GM10266 (cell line): Measurements from ENCODE around the gene ZSWIM6.

Experiments used
- DNase-seq: peaks from one replicate; pipeline ENCODE4 v3.0.0; 2012; ENCODE audit errors: extremely low spot score
- TF ChIP-seq, protein P1 (sequence below): IDR thresholded peaks from 2 replicates; pipeline ENCODE4 v1.5.1; 2012; ENCODE audit warnings: mild to moderate bottlenecking, low read depth; ENCODE audit not compliant: control insufficient read depth, insufficient read depth; ENCODE audit errors: missing control alignments

The ZSWIM6 gene

GRCh38 chr5:61563401-61563800 is 231.3 kb downstream of the ZSWIM6 start:
- no peak for DNase-seq
- TF ChIP-seq, protein P1, sequence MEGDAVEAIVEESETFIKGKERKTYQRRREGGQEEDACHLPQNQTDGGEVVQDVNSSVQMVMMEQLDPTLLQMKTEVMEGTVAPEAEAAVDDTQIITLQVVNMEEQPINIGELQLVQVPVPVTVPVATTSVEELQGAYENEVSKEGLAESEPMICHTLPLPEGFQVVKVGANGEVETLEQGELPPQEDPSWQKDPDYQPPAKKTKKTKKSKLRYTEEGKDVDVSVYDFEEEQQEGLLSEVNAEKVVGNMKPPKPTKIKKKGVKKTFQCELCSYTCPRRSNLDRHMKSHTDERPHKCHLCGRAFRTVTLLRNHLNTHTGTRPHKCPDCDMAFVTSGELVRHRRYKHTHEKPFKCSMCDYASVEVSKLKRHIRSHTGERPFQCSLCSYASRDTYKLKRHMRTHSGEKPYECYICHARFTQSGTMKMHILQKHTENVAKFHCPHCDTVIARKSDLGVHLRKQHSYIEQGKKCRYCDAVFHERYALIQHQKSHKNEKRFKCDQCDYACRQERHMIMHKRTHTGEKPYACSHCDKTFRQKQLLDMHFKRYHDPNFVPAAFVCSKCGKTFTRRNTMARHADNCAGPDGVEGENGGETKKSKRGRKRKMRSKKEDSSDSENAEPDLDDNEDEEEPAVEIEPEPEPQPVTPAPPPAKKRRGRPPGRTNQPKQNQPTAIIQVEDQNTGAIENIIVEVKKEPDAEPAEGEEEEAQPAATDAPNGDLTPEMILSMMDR = no peak

DNA sequence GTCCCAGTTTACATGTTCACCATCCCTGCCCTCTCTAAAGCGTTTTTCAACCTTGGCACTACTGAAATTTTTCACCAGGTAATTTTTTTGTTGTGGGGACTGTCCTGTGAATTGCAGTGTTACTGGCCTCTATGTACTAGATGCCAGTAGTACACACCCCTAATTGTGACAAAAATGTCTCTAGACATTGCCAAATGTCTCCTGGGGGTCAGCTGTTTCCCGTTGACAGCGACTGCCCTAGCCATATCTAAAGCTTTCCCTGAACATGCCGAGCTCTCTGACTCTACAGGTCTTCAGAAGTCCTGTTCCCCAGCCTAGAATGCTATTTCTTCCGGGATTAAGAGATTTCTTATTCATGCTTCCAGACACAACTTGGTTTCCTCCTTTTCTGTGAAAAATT is 235.3 kb downstream of the ZSWIM6 start:
- TF ChIP-seq, protein P1 = no peak
- DNase-seq = no peak

- TF ChIP-seq, protein P1 = no peak
- no peak for DNase-seq
Observed at GRCh38 chr5:61569353-61569752, 237.3 kb downstream of the ZSWIM6 start.

DNA sequence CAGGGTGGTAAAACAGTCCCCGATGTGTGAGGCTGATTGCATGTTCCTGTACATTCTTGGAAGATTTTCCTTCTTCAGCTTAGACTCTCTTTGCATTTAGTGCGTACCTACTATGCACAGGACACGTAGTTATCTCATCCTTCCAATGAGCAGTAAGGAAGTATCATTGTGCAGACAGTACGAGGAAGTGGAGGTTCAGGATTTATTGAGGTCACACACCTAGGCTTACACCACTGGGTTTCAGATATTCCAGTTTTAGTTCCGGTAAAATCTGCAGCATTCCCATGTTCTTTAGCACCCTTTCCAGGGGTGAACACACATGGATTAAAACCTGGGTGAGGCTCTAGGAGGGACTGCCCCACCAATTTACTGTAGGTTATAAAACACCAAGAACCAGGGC is 238.7 kb downstream of the ZSWIM6 start:
- TF ChIP-seq, protein P1 = no peak
- no peak for DNase-seq

DNA sequence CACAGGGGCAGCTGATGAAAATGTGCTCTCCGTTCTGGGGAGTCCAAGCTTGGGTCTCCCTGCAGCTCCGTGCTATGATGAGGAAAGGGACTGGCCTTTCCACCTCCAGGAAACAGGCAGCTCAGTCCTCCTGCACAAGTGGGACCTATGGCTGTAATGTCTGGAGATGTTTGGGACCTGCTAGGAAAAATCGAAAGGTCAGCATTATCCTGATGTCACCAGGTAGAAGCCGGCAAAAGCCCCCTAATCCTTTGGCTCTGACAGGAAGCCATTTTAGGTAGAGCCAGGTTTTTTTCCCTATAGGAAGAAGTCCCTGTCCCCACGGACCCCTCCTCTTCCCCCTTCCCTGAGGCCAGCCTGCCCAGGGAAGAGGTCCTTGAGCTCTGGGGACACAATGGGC is 240.9 kb downstream of the ZSWIM6 start:
- DNase-seq = no peak
- TF ChIP-seq, protein P1 = no peak

- DNase-seq = no peak
- TF ChIP-seq, protein P1 = no peak
Observed at GRCh38 chr5:61575103-61575502, 243.0 kb downstream of the ZSWIM6 start.

- no peak for DNase-seq
- TF ChIP-seq, protein P1 = no peak
Observed at GRCh38 chr5:61575581-61575980, 243.5 kb downstream of the ZSWIM6 start.

DNA sequence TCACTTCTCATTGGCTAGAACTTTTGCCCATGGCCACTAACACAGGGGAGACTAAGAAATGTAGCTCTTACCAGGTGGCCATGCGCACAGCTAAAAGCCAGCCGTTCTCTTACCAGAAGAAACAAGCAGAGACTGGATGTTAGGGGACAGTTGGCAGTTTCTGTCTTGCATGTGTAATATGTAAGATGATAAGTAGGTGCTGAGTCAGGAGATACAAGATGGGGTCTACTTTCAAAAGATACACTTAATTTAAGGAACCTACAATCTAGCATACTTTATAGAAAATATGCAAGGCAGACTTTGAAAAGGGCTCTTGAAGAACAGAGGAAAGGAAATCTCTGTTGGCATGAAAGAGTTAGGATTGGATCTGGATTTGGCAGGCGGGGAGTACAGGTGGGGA is 244.5 kb downstream of the ZSWIM6 start:
- TF ChIP-seq, protein P1 = no peak

More for the DNA sequence above, 244.5 kb downstream of the ZSWIM6 start:
- no peak for DNase-seq
